CD4-positive, alpha-beta T cell treated with Interleukin-4 for 1 hour (primary cell): Measurements from ENCODE around the gene GNAT1.
"Not testable (repeated sequence)": the region's sequence is repeated elsewhere in the genome, so short reads cannot be mapped to it uniquely, and the experiment has no call there.

Source experiments
- DNase-seq, 2 donors: peaks; one replicate each; pipeline ENCODE4 v3.0.0-alpha.2; 2020 to 2022

GNAT1 gene

DNA sequence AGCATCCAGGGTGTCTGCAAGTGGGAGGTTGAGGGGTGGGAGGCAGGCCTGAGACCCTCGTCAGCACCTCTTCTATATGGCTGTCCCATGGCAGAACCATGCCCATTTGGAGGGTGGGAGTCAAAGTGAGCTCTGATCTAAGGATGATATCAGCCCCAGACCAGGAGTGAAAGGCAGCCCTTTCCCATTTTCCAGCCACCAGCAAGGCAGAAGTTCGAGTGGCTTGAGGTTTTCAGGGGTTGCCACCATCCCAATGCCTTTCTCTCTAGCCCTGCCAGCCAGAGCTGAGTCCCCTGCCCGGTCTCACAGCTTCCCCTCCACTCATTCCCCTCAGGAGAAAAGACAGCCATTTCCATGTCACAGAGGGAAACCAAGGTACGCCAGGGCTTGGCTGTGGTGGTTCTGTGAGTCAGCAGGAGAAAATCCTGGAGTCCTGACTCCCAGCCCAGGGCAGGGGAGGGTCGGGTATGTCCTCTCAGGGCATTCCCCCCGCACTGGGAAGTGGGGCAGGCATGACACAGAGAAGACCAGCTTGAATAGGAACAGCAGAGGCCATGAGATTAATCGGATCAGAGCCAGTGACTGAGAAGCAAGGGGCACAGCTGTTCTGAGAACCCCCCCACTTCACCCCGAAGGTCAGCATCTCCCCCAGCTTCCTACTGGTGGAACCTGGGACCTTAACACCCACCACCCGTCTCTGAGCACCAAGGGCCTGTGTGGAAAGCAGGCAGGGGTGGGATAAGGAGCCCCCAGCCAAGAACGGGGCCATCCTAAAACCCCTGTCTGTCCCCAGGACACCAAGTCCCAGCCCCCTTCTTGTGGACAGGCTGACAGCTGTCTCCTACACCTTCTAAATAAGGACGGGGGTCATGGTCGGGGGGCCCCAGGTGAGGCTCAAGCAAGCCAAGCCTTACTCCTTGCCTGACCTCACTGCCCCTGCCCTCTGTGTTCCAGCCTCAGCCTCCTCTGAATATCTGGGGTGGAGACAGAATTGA lies 12.7 kb downstream of the GNAT1 start:
- no peak for DNase-seq

DNA sequence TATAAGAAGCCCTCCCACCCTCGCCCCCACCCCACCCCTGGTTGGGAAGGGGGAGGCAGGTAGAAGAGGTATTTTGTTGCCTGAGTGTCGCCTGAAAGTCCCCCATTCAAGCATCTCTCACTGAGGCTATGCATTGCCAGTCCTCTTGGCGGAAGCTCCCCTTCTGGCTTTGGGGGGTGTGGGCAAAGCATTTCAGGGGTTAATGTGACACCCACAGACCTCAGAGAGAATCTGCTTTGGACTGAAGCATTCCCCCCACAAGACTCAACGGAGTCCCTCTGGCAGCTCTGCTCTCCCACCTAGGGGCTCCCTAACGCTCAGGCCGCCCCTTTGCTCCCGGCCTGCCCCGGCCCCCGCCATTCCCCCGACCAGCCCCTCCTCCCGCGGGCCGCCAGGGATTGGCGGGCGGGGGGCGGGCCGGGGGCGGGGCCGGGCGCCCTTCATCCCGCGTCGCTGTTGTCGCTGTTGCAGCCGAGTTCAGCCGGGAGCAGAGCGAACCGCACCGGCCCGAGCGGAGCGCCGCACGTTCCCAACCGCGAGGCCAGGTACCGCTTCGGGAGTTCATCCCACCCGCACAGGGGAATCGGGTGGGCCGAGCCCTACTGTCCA lies 13.5 kb downstream of the GNAT1 start, which contains the start of gene SLC38A3:
TSS of gene SLC38A3 (plus strand) at position 468 of the 609 bp plus-strand sequence. CDS start 8,929 bp downstream, outside the sequence.
- DNase-seq: no peak

DNA sequence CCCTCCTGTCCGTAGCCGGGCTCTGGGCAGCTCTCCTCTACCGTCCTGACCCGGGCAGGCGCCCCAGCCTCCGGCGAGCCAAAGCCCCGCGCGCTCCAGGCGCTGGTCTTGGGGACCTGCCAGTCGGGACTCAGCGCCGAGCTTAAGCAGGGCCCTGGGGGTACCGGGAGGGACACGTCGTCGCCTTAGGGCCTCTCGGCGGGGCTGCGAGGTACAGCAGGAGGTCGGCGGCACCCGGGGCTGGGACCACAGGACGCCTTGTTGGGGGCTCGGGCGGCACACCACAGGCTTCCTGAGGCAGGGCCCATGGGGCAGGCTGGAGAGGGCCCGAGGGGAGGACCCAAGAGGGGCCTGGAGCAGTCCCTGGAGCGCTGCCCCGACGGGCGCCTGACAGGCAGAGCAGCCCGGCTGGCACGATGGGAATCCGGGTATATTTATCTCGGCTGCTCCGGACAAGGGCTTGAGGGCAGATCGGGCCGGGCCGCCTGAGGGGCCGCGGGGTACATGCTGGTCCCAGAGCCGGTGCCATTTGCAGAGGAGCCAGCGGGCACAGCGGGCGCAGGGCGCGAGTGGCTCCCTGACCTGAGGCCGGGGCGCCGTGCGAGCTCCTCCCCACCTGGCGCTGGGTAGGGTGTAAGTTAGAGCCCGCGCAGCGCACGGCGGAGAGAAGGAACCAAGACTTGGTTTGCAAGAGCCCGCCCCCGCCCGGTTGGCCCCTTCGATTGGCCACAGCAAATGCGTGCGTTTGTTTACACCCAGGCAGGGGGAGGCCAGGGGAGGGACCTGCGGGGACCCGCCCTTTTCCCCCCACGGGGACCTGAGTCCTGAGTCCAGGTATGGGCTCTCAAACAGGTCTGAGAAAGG lies 14.2 kb downstream of the GNAT1 start:
- peak; percentile 29 to 36 for DNase-seq

DNA sequence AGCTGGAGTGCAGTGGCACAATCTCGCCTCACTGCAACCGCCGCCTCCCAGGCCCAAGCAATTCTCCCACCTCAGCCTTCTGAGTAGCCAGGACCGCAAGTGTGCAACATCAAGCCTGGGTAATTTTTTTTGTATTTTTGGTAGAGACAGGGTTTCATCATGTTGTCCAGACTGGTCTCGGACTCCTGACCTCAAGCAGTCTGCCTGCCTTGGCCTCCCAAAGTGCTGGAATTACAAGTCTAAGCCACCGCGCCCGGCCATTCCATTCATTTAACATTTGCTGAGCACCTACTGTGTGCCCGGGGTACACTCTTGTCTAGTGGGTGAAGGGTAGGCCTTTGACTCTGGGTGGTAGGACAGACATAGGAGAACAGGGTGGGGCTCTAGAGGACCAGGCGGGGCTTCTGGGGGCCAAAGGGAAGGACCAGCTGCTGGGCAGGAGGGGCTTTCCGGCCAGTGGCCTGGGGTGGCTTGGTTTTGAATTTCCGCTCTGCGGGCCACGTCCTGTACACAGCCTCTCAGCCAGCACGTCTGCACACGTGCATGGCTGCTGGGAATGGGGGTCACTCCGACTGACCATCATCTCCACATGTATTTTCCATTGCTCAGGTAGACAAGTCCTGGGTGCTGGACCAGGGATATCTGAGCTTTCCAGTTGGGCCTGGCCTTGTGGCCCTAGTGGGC lies 16.1 kb downstream of the GNAT1 start:
- no peak for DNase-seq

DNA sequence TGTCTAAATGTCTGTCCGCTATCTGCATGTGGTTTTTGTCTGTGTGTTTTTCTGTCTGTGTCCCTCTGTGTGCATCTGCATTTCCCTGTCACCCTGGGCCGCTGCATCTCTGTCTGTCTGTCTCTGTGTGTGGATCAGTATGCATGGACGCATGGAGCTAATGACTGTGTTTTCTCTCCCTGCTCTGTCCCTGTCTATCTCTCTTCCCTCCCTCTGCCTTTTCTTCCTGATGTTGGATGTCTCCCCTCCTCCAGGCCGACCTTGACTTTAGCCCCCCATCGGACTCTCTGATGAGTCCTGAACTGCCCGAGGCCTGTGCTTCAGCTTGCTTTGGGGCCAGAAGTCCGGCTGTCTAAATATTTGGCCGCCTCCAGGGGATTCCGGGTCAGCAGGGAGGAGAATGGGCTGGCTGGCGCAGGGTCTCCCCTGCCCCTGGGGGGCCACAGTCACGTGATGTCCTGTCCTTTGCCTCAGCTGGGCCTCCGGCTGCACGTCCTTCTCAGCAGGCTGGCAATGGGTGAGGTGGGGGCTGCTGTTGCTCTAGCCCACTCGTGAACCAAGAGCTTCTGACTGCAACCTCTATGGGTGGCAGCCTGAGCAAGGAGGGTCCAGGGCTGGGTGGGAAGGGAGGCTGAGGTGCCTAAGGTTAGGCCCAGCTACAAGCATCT lies 17.4 kb downstream of the GNAT1 start:
- no peak for DNase-seq

DNA sequence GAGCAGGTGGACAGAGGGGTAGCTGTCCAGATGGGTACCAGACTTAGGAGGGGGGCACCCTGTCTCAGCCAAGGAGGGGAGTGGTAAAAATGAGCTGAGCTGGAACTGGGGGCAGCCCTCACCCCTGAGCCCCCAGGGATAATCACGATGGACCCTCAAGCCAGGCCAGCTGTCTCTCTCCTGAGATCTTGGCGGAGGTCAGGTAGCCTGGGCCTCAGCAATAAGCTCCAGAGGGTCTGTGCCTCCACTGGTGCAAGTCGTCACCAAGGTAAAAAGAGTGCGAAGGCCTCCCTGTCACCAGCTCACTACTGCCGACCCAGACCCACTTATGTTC lies 18.7 kb downstream of the GNAT1 start:
- no peak for DNase-seq

DNA sequence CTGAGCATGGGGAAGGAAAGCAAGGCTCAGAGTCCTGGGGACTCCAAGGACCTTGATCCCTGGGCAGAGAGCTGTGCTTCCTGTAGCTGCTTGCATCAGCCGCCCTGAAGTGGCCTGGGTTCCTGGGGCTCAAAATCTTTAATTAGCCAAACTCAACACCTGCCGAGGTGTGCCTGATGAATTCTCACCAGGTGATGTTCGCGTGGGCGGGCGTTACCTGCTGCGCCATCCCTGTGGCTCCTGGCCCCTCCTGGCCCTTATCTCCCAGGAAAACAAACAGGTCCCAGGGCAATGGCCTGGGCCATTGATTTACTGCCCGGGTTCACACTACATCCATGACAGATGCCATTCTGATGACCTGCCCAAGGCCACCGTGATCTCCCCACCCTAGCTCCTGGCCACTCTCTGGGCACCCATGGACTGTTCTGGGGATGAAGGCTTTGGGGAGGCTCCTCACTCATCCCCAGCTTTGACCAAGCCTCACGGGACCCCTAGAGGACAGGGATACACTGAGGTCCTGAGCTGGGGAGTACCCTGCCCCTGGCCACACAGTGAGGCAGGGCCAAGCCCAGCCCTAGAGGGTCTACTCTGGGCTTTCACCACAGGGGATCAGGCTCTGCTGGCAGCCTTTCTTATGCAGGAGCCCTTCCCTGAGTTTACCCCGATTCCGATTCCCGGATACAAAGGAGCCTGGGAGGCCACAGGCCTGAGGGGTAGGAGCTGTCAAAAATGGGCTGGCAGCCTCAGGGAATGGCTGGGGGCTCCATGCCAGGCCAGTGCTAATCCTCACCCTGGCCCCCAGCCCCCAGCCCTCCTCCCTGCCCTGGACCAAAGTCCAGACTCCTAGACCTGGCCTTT lies 19.3 kb downstream of the GNAT1 start:
- no peak for DNase-seq

DNA sequence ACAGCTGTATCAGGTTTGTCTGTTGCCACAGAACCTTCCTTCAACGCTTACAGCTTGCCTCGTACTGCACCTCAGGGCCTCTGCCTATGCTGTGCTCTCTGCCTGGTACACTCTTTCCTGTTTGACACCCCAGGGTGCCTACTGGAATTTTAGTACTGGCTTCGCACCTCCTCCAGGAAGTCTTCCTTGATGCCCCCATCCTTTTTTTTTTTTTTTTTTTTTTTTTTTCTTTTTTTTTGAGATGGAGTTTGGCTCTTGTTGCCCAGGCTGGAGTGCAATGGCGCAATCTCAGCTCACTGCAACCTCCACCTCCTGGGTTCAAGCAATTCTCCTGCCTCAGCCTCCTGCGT lies 19.9 kb downstream of the GNAT1 start:
- not testable (repeated sequence) for DNase-seq

DNA sequence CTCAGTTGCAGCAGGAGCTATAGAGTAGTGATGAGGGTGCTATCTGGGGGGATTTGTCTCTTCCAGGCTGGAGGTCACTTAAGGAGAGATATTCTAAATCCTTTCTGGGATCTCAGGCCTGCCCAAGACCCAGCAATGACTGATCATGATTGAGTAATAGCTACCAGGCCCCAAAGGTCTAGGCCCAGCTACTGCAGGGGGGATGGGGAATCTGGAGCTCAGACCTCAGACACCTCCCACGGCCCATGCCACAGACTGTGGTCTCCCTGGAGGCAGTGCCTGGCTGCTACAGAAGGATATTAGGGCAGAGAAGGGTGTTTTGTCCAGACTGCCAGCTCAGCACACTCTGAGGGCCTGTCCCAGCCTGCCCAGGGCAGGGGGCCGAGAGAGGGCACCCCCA lies 20.5 kb downstream of the GNAT1 start:
- DNase-seq: no peak

DNA sequence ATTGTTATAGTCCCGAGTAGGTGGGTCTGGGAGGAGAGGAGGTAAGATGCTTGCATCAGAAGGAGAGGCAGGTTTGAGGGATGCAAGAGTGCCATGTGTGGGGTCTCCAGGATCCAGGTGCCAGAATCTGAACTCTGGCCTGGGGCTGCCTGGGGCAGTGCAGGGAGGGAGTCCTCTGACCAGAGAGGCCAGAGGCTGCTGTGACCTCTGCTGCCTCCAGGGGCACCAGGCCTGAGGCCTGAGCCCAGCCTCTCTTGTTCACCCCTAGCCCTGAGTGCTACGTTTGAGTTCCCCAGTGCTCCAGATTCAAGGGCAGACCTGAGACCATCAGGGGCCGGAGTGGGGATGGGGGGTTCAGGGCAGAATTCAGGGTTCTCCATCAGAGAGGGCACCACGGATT lies 21.1 kb downstream of the GNAT1 start:
- no peak for DNase-seq

DNA sequence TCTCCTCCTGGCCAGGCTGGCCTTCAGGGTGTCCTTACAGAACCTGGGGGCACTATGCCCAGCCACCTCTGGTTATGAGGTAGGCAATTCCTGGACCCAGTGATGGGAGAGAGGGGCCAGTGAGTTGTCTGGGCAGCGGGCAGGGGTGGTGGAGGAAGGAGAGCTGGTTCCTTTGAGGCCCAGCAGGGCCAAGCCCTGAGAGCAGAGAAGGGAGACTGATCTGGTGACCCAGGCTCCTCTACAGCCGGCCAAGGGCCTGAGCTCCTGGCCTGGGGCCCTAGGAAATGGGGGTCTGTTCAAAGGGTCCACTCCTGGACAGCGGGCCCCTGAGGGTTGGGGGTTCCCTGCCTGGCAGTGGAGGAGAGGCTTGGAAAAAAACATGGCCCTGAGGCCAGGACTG lies 21.6 kb downstream of the GNAT1 start:
- DNase-seq: no peak

DNA sequence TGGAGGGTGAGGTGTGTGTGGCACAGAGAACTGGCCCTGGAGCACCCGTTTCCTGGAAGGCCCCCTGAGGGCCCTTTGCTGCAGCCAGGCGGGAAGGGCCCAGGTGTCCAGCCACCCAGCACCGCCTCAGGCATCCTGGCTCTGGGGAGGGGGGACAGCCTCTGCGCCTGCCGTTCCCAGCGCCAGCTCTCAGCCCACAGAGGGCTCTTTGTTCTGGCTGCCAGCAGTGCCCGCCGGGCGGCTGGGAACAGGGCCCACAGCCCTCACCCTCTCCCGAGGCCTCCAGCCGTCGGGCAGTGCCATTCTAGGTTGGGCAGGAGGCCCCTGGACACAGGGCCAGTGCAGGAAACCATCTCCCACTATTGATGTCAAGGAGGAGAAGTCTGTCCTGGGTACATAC lies 22.0 kb downstream of the GNAT1 start:
- no peak for DNase-seq

DNA sequence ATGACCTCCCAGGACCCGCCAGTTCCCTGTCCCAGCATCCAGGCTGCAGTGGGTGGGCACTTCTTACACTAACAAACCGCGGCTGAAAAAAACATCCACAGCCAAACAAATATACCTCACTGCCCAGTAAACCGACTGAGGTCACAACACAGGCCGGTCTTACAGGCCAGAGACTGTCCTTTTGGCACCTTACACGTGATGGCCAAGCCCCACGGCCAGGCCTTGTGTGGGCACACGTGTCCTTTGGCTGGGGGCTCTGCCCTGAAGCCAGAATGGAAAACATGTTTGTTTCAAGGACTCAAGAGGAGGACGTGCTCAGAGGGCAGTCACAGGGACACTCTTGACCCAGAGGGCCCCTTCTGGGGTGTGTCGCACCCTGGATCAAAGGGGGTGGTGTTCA lies 23.4 kb downstream of the GNAT1 start:
- no peak for DNase-seq

DNA sequence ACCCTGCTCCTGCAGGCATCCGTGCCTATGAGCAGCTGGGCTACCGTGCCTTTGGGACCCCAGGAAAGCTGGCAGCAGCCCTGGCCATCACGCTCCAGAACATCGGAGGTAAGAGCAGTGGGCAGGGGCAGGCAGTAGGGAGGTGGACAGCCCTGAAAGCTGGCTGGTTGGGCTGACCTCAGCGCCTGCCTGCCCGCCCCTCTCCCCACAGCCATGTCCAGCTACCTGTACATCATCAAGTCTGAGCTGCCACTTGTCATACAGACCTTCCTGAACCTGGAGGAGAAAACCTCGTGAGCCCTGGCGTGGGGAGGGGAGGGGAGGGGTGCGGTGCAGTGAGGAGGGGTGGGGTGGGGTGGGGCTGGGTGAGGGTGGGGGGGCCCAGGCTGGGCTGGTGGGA lies 24.1 kb downstream of the GNAT1 start:
- no peak for DNase-seq

DNA sequence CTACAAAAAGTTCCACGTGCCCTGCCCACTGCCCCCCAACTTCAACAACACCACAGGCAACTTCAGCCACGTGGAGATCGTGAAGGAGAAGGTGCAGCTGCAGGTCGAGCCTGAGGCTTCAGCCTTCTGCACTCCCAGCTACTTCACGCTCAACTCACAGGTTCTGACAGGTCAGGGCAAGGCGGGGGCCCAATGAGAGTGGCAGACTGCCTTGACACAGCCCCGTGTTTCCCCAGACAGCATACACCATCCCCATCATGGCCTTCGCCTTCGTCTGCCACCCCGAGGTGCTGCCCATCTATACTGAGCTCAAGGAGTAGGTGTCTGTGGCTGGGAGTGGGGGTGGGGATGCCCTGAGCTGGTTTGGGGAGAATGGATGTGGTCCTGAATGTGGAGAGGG lies 26.3 kb downstream of the GNAT1 start:
- no peak for DNase-seq

DNA sequence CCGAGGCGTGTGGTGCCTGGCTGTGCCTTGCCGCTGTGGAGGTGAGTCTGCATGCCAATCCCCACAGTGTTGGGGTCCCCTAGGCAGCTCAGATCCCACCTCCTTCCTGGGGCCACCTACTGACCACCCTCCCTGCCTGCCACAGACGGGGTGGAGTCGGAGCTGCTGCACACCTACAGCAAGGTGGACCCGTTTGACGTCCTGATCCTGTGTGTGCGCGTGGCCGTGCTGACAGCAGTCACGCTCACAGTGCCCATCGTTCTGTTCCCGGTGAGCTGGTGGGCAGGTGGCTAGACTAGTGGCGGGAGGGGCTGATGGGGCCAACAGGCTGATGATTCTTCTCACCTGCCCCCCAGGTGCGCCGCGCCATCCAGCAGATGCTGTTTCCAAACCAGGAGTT lies 27.0 kb downstream of the GNAT1 start:
- no peak for DNase-seq

DNA sequence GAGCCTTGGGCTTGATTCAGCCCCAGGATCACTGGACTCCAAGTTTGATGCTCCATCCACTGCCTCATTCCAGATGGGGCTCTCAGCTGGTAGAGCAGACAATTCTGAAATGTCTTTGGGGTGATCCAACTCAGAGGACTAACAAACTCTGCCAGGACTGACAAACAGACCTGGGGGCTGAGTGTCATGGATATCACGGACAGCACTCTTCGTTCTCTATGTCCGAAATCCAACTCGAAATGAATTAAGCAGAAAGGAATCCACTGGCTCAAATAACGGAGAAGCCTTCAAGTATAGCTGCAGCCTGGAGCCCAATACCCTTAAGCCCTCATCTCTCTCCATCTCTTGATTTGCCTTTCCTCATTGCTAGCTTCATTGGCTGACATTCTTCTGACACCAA lies 27.9 kb downstream of the GNAT1 start:
- no peak for DNase-seq

DNA sequence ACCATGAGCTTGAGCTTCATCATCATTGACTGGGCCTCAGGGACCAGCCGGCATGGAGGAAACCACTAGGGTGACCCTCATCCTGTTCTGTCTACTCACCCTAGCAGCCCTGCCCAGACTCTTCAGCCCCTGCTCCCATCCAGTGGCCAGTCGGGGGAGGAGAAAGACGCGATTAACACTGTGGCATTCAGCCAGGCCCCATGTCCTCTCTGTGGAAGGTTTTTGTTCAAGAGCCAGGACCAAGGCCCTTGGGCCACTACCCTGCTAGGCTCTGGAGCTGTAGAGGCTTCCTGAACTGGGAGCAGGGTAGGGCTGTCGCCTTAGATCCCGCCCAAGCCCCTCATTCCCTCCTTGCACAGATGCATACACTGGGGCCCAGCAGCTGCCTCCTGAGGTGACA lies 28.7 kb downstream of the GNAT1 start:
- no peak for DNase-seq

DNA sequence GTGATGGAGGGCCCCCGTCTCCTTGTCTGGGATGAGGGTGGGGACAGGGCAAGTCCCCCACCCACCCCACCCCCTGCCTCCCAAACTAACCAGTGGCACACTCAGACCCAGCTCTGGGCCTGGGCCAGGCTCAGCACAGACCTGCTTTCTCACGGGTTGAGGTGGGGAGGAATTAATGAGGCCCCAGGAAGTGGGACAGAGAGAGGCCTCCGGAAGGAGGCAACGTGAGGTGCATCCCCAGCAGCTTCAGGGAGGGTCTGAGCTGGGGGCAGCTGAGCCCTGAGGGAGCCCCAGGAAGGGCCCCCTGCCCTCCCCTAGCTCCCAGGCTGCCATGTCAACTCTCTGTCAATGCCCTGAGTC lies 29.6 kb downstream of the GNAT1 start:
- DNase-seq: no peak

DNA sequence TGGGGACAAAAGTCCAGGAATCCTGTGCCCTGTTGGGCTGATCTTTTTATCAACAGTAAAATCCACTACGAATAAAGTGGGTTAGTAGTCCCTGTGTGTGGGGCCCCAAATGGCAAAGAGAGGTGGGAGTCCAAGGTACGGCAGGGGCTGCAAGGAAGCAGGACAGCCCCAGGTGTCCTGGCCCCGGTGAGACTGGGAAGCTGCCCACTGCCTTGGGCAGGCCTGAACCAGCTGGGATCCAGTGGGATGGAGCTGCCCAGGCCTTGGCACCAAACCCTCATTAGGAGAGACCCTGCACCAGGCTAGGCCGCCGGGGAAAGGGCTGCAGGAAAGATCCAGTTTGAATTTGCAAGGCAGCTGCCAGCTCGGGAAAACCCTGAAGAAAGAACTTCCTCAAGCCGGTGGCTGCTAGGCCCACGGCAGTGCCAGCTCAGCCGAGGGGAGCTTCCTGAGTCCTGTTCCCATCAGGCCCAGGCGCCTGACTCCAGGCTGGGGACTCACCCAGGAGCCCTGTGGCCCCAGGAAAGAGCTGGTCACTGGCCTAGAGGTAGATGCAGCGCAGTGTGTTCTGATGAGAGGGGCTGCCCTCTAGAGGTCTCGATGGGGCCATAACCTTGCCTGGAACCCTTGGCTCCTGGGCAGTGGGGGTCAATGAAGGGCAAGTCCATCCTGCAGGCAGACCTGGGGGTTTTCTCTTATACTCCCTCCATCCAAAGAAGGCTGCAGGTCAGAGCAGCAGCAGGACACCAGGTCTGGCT lies 30.2 kb downstream of the GNAT1 start:
- no peak for DNase-seq

DNA sequence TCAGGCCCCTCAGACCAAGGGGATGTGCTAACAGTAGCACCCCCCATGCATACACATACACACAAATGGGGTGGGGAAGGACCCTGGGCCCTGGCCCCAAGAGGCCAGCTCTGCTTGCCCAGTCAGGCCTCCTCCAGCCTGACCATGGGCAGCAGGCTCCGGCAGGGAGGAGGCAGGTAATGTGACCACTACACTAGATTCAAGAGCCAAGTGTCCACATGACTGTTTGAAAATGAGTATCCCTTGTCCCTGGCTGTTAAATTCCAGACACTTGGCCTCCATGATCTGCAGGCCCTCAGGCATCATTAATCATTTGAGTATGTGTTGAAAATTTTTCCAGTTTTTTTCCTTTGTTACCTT lies 30.7 kb downstream of the GNAT1 start:
- no peak for DNase-seq
